Gastrocnemius medialis (tissue), 4 donors: ENCODE results near the gene ITIH6.
"Not testable (repeated sequence)": the region's sequence is repeated elsewhere in the genome, so short reads cannot be mapped to it uniquely, and the experiment has no call there.

ENCODE experiments used
- CTCF ChIP-seq, 5 experiments: fragments of 450-650 bp in 3 of 5; fragments of 200-600 bp in 2 of 5; sonication (generic) in 2 of 5; IDR thresholded peaks in 4 of 5; conservative IDR thresholded peaks in 1 of 5; 1 replicate in 4 of 5; 2 replicates in 1 of 5; pipeline ENCODE4 v1.5.1; 2016 to 2019; ENCODE audit warnings: antibody characterized with exemption in 5 of 5, mild to moderate bottlenecking in 3 of 5, moderate library complexity in 3 of 5
- POLR2A ChIP-seq, 2 donors: fragments of 450-650 bp; IDR thresholded peaks; one replicate each; pipeline ENCODE4 v1.6.1; 2017; ENCODE audit warnings: antibody characterized with exemption in 2 of 2, mild to moderate bottlenecking in 2 of 2, moderate library complexity in 2 of 2

GRCh38 chrX:54841184-54841874, 43.3 kb upstream of the ITIH6 start:
- not testable (repeated sequence) for TF ChIP-seq CTCF (IDR thresholded peaks at IDR 0.05 in 4 of 5, conservative IDR thresholded peaks at IDR 0.05 in 1 of 5); POLR2A (IDR thresholded peaks at IDR 0.05)
